Neural cell (in vitro differentiated cells): ENCODE data around the gene ERC2. TPM values are rescaled to one million over a fixed set of nuclear protein-coding genes. Genes with fewer than 3 reads are reported as not detected.

ENCODE experiments used
- H2AFZ ChIP-seq: fragments of 200-600, 300-800 bp; sonication (generic), shearing (Covaris generic); 2 replicates; pipeline ENCODE4 v1.6.0; 2014; ENCODE audit warnings: low read depth, mild to moderate bottlenecking, antibody characterized with exemption, low read length, moderate library complexity
- H3F3A ChIP-seq: fragments of 200-600 bp; shearing (Covaris generic); 2 replicates; pipeline ENCODE4 v1.6.1; 2016; ENCODE audit warnings: mild to moderate bottlenecking, moderate library complexity, mixed read lengths, antibody characterized with exemption, low read length; ENCODE audit not compliant: insufficient read depth, poor library complexity, severe bottlenecking
- H3K27ac ChIP-seq: fragments of 200-600, 300-800 bp; sonication (generic), shearing (Covaris generic); 2 replicates; pipeline ENCODE4 v1.5.1; 2014; ENCODE audit warnings: mild to moderate bottlenecking, low read length, moderate library complexity
- H3K27me3 ChIP-seq: fragments of 300-800, 200-600 bp; sonication (generic), shearing (Covaris generic); 2 replicates; pipeline ENCODE4 v1.6.0; 2014; ENCODE audit warnings: mild to moderate bottlenecking, low read depth, low read length, moderate library complexity; ENCODE audit not compliant: insufficient read depth
- H3K36me3 ChIP-seq: fragments of 300-800, 200-600 bp; sonication (generic), shearing (Covaris generic); 2 replicates; pipeline ENCODE4 v1.5.1; 2014; ENCODE audit warnings: mild to moderate bottlenecking, antibody characterized with exemption, low read length, moderate library complexity; ENCODE audit not compliant: insufficient read depth
- H3K4me2 ChIP-seq: fragments of 300-800, 200-600 bp; sonication (generic), shearing (Covaris generic); 2 replicates; pipeline ENCODE4 v1.6.0; 2014; ENCODE audit warnings: mild to moderate bottlenecking, low read length
- H3K4me3 ChIP-seq: fragments of 300-800, 200-600 bp; sonication (generic), shearing (Covaris generic); 2 replicates; pipeline ENCODE4 v1.5.1; 2014; ENCODE audit warnings: mild to moderate bottlenecking, low read length, moderate library complexity
- H3K79me2 ChIP-seq: fragments of 200-600 bp; shearing (Covaris generic); replicated peaks from 2 replicates; pipeline ENCODE4 v1.6.0; 2014; ENCODE audit warnings: mild to moderate bottlenecking, low read length, moderate library complexity; ENCODE audit not compliant: insufficient read depth
- H3K9ac ChIP-seq: fragments of 300-800, 200-600 bp; sonication (generic), shearing (Covaris generic); 2 replicates; pipeline ENCODE4 v1.6.1; 2016; ENCODE audit warnings: mild to moderate bottlenecking, low read length, mixed read lengths
- H3K9me2 ChIP-seq: fragments of 200-600 bp; shearing (Covaris generic); 2 replicates; pipeline ENCODE4 v1.6.1; 2016; ENCODE audit warnings: mild to moderate bottlenecking, low read length, mixed read lengths; ENCODE audit not compliant: insufficient read depth
- H3K9me3 ChIP-seq: fragments of 200-600, 300-800 bp; sonication (generic), shearing (Covaris generic); 2 replicates; pipeline ENCODE4 v1.6.1; 2016; ENCODE audit warnings: mild to moderate bottlenecking, mixed run types, low read length, moderate library complexity, mixed read lengths
- H4K20me1 ChIP-seq: fragments of 200-600 bp; shearing (Covaris generic); 2 replicates; pipeline ENCODE4 v1.6.1; 2016; ENCODE audit warnings: mild to moderate bottlenecking, mixed run types; ENCODE audit not compliant: insufficient read depth
- CTCF ChIP-seq: fragments of 450-650 bp; IDR thresholded peaks from 2 replicates; pipeline ENCODE4 v1.5.1; 2014; ENCODE audit warnings: antibody characterized with exemption, mild to moderate bottlenecking, moderate library complexity; ENCODE audit not compliant: poor library complexity, severe bottlenecking
- EP300 ChIP-seq: fragments of 450-650 bp; conservative IDR thresholded peaks from 2 replicates; pipeline ENCODE4 v1.6.1; 2014; ENCODE audit warnings: antibody characterized with exemption, mild to moderate bottlenecking, moderate library complexity; ENCODE audit not compliant: poor library complexity, severe bottlenecking
- EZH2 ChIP-seq: fragments of 200-600, 300-800 bp; shearing (Covaris generic), sonication (generic); IDR thresholded peaks from 2 replicates; pipeline ENCODE4 v1.6.1; 2014; ENCODE audit warnings: antibody characterized with exemption, low read length, borderline replicate concordance, mild to moderate bottlenecking; ENCODE audit not compliant: insufficient read depth, poor library complexity, severe bottlenecking
- MXI1 ChIP-seq: fragments of 450-650 bp; conservative IDR thresholded peaks from 2 replicates; pipeline ENCODE4 v1.6.1; 2014; ENCODE audit warnings: antibody characterized with exemption, mild to moderate bottlenecking; ENCODE audit not compliant: poor library complexity, severe bottlenecking
- POLR2AphosphoS5 ChIP-seq: IDR thresholded peaks from 2 replicates; pipeline ENCODE4 v1.6.1; 2012
- RAD21 ChIP-seq: fragments of 450-650 bp; conservative IDR thresholded peaks from 2 replicates; pipeline ENCODE4 v1.6.1; 2014; ENCODE audit warnings: antibody characterized with exemption, mild to moderate bottlenecking, moderate library complexity
- REST ChIP-seq: IDR thresholded peaks from 2 replicates; pipeline ENCODE4 v1.6.1; 2012; ENCODE audit warnings: borderline replicate concordance
- SMC3 ChIP-seq: fragments of 450-650 bp; conservative IDR thresholded peaks from 2 replicates; pipeline ENCODE4 v1.6.1; 2014; ENCODE audit warnings: antibody characterized with exemption, mild to moderate bottlenecking, moderate library complexity; ENCODE audit not compliant: poor library complexity
- TAF1 ChIP-seq: IDR thresholded peaks from 2 replicates; pipeline ENCODE4 v1.6.1; 2012; ENCODE audit warnings: low read depth
- polyA plus RNA-seq: library from polyadenylated mRNA; depleted of rRNA; stranded (reverse); fragments of >200 nt; gene quantifications from 2 replicates; pipeline ENCODE4 v1.2.3, GENCODE V29; 2014

The ERC2 gene
- polyA plus RNA-seq, 1 donor from 2014 or later: 60.4 TPM

GRCh38 chr3:55826097-55826496 lies 642.2 kb downstream of the ERC2 start:
- no peak for TF ChIP-seq EZH2
- TF ChIP-seq POLR2AphosphoS5: no peak
- TF ChIP-seq CTCF: no peak
- TF ChIP-seq TAF1: no peak
- TF ChIP-seq EP300: no peak
- H4K20me1 ChIP-seq: no peaks in the 10 kb centered on the region
- H3K27me3 ChIP-seq: no peaks in the 10 kb centered on the region
- H3K9me3 ChIP-seq: no peaks in the 10 kb centered on the region
- no peaks in the 10 kb centered on the region for H3K36me3 ChIP-seq
- H3K27ac ChIP-seq: no peak overlapping the region
- no peak overlapping the region for H3K4me2 ChIP-seq
- no peak overlapping the region for H3K9ac ChIP-seq
- H2AFZ ChIP-seq: no peak overlapping the region
- H3K4me3 ChIP-seq: no peak overlapping the region
- H3K9me2 ChIP-seq: no peaks in the 10 kb centered on the region
- H3K79me2 ChIP-seq: no peaks in the 10 kb centered on the region
- no peaks in the 10 kb centered on the region for H3F3A ChIP-seq

GRCh38 chr3:55824406-55824805 lies 643.9 kb downstream of the ERC2 start:
- Histone ChIP-seq H3K4me2 (no peak overlapping the region), H3K9ac (no peak overlapping the region), H2AFZ (no peak overlapping the region), H3K27ac (no peak overlapping the region), H3F3A (no peaks in the 10 kb centered on the region), H3K27me3 (no peaks in the 10 kb centered on the region), H3K36me3 (no peaks in the 10 kb centered on the region), H3K4me3 (no peak overlapping the region), H3K9me2 (no peaks in the 10 kb centered on the region), H3K9me3 (no peaks in the 10 kb centered on the region), H3K79me2 (no peaks in the 10 kb centered on the region), H4K20me1 (no peaks in the 10 kb centered on the region)
- TF ChIP-seq CTCF (no peak), RAD21 (no peak), MXI1 (no peak), EP300 (no peak), POLR2AphosphoS5 (no peak), SMC3 (no peak), EZH2 (no peak), TAF1 (no peak), REST (no peak)
